Tibial nerve (tissue), 4 donors: ENCODE results near the gene TAF4. TPM values are rescaled to one million over a fixed set of nuclear protein-coding genes. Genes with fewer than 3 reads are reported as not detected.

Source experiments
- DNase-seq, 2 donors: peaks; one replicate each; pipeline ENCODE4 v3.0.0-alpha.2; 2019; ENCODE audit warnings: low spot score in 2 of 2
- H3K27ac ChIP-seq, 4 donors: fragments of 200-600 bp; sonication (generic) in 3 of 4; one replicate each; pipeline ENCODE4 v1.5.1; 2017 to 2019; ENCODE audit warnings: mild to moderate bottlenecking in 1 of 4
- H3K27me3 ChIP-seq, 2 donors: fragments of 200-600 bp; sonication (generic) in 1 of 2; one replicate each; pipeline versions ENCODE4 v1.5.1 to v1.6.0; 2017 to 2019
- H3K36me3 ChIP-seq, 3 donors: fragments of 200-600 bp; sonication (generic); one replicate each; pipeline ENCODE4 v1.5.1; 2018 to 2019
- H3K4me1 ChIP-seq, 4 donors: fragments of 200-600 bp; sonication (generic) in 3 of 4; one replicate each; pipeline ENCODE4 v1.5.1; 2017 to 2019
- H3K4me3 ChIP-seq, 4 donors: fragments of 200-600 bp; sonication (generic) in 3 of 4; one replicate each; pipeline ENCODE4 v1.5.1; 2017 to 2019; ENCODE audit warnings: mild to moderate bottlenecking in 1 of 4, moderate library complexity in 1 of 4
- H3K9me3 ChIP-seq, 4 donors: fragments of 200-600 bp; sonication (generic) in 3 of 4; one replicate each; pipeline ENCODE4 v1.5.1; 2017 to 2019
- EP300 ChIP-seq, 2 donors: sonication (generic); formaldehyde crosslinking; IDR thresholded peaks; one replicate each; pipeline ENCODE4 v1.6.1; 2017; ENCODE audit warnings: antibody characterized with exemption in 2 of 2, mild to moderate bottlenecking in 1 of 2
- POLR2A ChIP-seq, 2 donors: fragments of 450-650 bp; IDR thresholded peaks; one replicate each; pipeline ENCODE4 v1.6.1; 2017; ENCODE audit warnings: antibody characterized with exemption in 2 of 2, mild to moderate bottlenecking in 2 of 2, moderate library complexity in 2 of 2
- WGBS, 2 donors: methylation state at CpG; one replicate each; pipeline ENCODE4 v1.1.5; 2018; 5-methylcytosine and 5-hydroxymethylcytosine counted together
- total RNA-seq, 4 donors: library from RNA; depleted of rRNA; stranded (reverse); fragments of >200 nt; gene quantifications; one replicate each; pipeline ENCODE4 v1.1.0, GENCODE V29; 2016
- TF ChIP-seq, protein P1 (sequence below), 5 experiments: fragments of 200-600 bp in 3 of 5; fragments of 450-650 bp in 2 of 5; sonication (generic) in 3 of 5; IDR thresholded peaks; one replicate each; pipeline ENCODE4 v1.5.1; 2016 to 2019; ENCODE audit warnings: antibody characterized with exemption in 5 of 5, mild to moderate bottlenecking in 3 of 5, moderate library complexity in 2 of 5

TAF4 gene
- total RNA-seq, 4 donors from 2014 or later: 11.2 to 50.4 (median 14.8) TPM

DNA sequence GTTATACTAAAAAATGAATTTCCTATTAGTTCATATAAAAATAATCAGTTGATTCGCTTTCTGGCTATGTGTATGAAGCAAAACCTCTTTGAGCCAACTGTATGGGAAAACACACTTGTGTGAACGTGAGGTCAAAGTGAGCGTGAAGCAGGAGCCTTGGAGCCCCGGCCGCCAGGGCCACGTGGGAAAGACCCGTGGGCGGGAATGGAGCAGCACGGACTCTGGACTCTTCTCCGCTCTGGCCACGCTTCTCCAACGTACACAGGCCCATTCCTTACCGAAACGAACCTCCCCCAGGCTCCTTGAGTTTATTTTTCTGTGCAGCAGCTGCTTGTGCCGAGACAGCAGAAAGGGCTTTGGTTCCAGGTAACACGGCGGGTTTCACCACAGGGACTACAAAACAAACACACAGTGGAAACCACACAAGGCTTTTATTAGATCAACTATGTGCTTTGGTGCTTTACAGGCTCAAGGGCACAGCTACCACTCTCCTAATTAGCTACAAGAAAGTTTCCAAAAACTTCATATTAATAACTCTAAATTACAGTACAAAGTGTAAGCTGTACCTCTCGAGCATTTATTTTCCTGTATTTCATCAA, 62.7 kb downstream of the TAF4 start:
- TF ChIP-seq POLR2A (IDR thresholded peaks at IDR 0.05) (no peak), EP300 (IDR thresholded peaks at IDR 0.05) (no peak)
- TF ChIP-seq, protein P1, sequence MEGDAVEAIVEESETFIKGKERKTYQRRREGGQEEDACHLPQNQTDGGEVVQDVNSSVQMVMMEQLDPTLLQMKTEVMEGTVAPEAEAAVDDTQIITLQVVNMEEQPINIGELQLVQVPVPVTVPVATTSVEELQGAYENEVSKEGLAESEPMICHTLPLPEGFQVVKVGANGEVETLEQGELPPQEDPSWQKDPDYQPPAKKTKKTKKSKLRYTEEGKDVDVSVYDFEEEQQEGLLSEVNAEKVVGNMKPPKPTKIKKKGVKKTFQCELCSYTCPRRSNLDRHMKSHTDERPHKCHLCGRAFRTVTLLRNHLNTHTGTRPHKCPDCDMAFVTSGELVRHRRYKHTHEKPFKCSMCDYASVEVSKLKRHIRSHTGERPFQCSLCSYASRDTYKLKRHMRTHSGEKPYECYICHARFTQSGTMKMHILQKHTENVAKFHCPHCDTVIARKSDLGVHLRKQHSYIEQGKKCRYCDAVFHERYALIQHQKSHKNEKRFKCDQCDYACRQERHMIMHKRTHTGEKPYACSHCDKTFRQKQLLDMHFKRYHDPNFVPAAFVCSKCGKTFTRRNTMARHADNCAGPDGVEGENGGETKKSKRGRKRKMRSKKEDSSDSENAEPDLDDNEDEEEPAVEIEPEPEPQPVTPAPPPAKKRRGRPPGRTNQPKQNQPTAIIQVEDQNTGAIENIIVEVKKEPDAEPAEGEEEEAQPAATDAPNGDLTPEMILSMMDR (IDR thresholded peaks at IDR 0.05): no peak
- H3K4me1 ChIP-seq: no peaks in the 10 kb centered on the region
- H3K27ac ChIP-seq: no peak overlapping the region
- WGBS, 2 donors: 70 to 79% methylated on average over 18 of the region's 18 CpGs
- H3K4me3 ChIP-seq: no peak overlapping the region
- H3K27me3 ChIP-seq: no peaks in the 10 kb centered on the region
- peaks cover 0 to 98% (median 44%) of the 10 kb centered on the region in 3 donors for H3K36me3 ChIP-seq
- DNase-seq: no peak
- H3K9me3 ChIP-seq: no peaks in the 10 kb centered on the region

DNA sequence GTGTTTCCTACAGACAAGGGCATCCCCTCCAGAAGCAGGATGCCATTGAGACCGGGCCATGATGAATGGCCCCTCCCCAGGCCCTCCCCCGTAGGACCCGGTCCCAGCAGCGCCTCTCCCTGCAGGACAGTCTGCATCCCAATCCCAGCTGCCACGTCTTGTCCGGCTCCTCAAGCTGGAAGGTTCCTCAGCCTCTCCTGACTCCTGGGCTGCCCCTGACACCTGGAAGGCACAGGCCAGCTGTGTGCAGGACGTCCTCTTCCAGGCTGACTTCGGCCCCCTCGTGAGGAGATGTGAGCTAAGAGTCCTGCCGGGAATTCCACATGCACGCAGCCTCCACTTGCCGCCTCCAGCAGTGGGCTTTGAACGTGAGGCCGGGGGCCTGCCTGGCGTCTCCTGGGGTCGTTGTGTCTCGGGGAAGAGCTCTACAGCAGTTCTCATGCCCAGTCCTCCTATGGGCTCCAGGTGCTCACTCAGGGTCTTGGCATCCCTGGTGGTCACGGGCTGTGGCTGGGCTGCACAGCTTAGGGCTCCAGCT, 64.4 kb downstream of the TAF4 start:
- Histone ChIP-seq H3K9me3 (no peaks in the 10 kb centered on the region), H3K4me3 (no peak overlapping the region), H3K36me3 (peaks cover 0 to 98% (median 33%) of the 10 kb centered on the region in 3 donors), H3K27me3 (no peaks in the 10 kb centered on the region), H3K4me1 (no peaks in the 10 kb centered on the region), H3K27ac (no peak overlapping the region)
- 89 to 90% methylated on average over 10 to 12 of the region's 18 CpGs for WGBS, 2 donors
- no peak for DNase-seq
- TF ChIP-seq EP300 (IDR thresholded peaks at IDR 0.05) (no peak), POLR2A (IDR thresholded peaks at IDR 0.05) (no peak)
- TF ChIP-seq, protein P1 (IDR thresholded peaks at IDR 0.05): no peak

DNA sequence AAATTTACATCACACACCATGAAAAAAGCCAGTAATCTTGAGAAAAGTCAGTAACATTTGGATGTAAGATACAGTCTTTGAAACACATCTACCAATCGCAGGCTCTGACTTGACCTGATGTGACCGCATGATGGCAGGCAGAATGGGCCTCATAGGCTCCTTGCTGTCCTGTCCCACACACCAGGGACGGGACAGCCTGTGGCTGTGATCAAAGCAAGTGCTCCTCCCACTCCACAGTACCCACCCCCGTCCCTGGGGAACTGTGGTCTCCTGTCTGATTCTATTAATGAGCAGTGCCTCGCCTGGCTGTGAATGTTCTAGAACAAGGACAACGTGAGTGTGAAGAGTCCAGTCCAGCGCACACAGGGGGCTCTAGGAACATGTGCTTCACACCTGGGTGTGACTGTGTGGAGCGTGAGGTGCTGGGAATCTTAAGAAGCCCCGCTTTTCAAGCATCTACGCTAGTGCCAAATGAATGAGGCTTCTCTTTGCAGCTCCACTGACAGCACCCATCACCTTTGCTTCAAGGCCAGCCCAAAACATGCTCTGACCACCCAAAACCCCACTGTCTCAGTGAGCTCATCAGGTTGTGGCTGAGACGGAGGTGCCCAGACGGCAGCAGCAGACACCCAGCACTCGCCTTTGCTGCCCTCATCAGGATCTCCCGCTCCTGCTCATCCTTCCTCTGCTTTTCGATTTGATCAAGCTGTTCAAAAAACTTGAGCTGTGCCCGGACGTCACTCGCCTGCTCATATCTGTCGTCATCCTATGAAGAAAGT, 67.1 kb downstream of the TAF4 start:
- Histone ChIP-seq H3K36me3 (peaks cover 0 to 97% (median 39%) of the 10 kb centered on the region in 3 donors), H3K9me3 (no peaks in the 10 kb centered on the region), H3K27me3 (no peaks in the 10 kb centered on the region), H3K4me3 (no peak overlapping the region), H3K27ac (no peak overlapping the region), H3K4me1 (no peaks in the 10 kb centered on the region)
- no peak for DNase-seq
- TF ChIP-seq POLR2A (IDR thresholded peaks at IDR 0.05) (no peak), EP300 (IDR thresholded peaks at IDR 0.05) (no peak)
- TF ChIP-seq, protein P1 (IDR thresholded peaks at IDR 0.05): no peak
- 90 to 91% methylated on average over 19 of the region's 19 CpGs for WGBS, 2 donors

DNA sequence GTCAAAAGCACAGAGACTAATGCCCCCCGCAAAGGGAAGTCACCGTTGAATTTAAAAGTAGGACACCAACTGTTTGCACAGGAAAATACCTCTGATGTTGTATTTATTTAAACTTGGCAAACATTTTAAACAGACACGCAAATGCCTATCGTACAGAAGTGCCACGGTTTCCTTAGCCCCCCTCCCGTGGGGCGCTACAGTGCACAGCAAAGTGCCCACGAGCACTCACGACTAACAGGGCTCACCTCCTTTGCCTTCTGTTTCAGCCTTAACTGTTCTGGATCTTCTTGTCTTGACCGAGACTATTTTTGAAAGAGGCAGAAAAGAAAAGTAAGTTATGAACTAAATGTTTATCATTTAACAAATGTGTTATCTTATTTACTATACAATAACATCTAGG, 67.8 kb downstream of the TAF4 start:
- no peak for TF ChIP-seq POLR2A (IDR thresholded peaks at IDR 0.05)
- no peak for TF ChIP-seq EP300 (IDR thresholded peaks at IDR 0.05)
- TF ChIP-seq, protein P1 (IDR thresholded peaks at IDR 0.05): no peak
- no peak overlapping the region for H3K4me3 ChIP-seq
- no peaks in the 10 kb centered on the region for H3K4me1 ChIP-seq
- H3K9me3 ChIP-seq: peaks cover 0 to 2% (median 0%) of the 10 kb centered on the region in 4 donors
- peaks cover 0 to 97% (median 37%) of the 10 kb centered on the region in 3 donors for H3K36me3 ChIP-seq
- 90 to 94% methylated on average over 10 of the region's 10 CpGs for WGBS, 2 donors
- H3K27ac ChIP-seq: no peak overlapping the region
- DNase-seq: no peak
- H3K27me3 ChIP-seq: no peaks in the 10 kb centered on the region

DNA sequence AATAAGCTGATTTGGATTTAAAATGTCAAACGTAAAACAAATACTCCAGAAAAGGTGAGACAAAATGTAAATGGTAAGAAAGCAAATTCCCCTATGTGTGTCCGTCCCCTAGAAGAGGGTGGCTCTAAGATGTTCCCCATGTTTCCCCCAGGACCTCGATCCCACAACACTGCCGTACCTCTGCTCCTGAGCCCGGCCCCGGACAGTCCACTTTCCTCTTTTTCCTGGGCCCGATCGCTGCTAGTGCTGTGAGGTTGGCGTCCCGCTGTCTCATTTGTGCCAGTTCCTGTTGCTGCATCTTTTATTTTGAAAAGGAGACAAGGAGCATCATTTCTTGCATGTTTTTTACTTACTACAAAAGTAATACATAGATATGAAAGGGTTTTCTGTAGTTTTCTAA, 68.3 kb downstream of the TAF4 start:
- no peak overlapping the region for H3K27ac ChIP-seq
- no peak for TF ChIP-seq EP300 (IDR thresholded peaks at IDR 0.05)
- TF ChIP-seq, protein P1 (IDR thresholded peaks at IDR 0.05): no peak
- peaks cover 0 to 97% (median 35%) of the 10 kb centered on the region in 3 donors for H3K36me3 ChIP-seq
- H3K27me3 ChIP-seq: no peaks in the 10 kb centered on the region
- no peaks in the 10 kb centered on the region for H3K4me1 ChIP-seq
- H3K4me3 ChIP-seq: no peak overlapping the region
- 84 to 86% methylated on average over 10 of the region's 10 CpGs for WGBS, 2 donors
- DNase-seq: no peak
- H3K9me3 ChIP-seq: peaks cover 0 to 7% (median 0%) of the 10 kb centered on the region in 4 donors
